NOMO-1 treated with DMSO at 0.1 percent for 48 hours (cell line): ENCODE measurements around the gene DNAJC21.

ENCODE experiments used
- DNase-seq: peaks from one replicate; lab custom pipeline; 2025; ENCODE audit not compliant: unreplicated experiment; lab: John Stamatoyannopoulos, UW

The DNAJC21 gene

DNA sequence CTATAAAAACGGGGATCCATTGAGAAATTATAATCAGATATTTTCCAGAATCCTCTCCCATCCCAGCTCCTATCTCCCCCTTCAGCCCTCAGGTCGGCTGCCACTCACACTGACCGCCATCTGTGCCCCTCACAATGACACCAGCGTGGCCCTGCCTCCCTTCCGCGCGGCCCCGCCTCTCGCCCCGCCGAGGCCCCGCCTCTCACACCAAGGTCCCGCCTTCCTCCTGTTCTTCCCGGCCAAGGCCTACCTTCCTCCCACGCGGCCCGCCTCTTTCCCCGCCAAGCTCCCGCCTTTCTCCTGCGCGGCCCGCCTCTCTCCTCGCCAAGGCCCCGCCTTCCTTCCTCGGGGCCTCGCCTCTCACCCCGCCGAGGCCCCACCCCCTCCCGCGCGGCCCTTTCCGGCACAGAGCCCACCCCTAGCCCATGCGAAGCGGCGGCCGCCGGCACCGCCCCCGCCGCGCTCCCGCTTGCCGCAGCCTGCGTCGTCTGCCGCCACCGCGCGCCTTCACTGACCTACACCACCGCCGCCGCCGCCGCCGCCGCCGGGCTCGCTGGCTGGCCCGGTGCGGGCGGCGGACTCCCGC, at the start of gene DNAJC21:
Gene DNAJC21, plus strand, starts transcription at position 426 of the 586 bp plus-strand sequence. CDS start 261 bp downstream, outside the sequence.
- DNase-seq: peak; percentile 100

DNA sequence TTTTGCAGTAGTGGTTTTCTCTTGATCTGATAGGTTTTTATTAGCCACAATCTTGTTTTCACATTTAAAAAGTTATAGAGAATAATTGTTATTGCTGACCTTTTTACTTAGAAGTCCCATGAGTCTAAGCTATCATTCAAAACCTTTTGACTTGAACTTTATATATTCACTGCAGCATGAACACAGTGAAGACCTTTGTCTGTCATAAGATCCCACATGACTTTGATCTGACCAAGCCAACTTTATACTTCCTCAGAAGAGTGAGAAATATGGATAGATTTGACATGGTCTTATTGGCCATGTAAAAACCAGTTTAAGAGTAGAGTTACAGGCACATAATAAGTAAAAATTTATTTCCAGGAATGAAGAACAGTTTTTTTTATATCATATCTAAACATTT, 48.1 kb upstream of the DNAJC21 start:
- DNase-seq: no peak

DNA sequence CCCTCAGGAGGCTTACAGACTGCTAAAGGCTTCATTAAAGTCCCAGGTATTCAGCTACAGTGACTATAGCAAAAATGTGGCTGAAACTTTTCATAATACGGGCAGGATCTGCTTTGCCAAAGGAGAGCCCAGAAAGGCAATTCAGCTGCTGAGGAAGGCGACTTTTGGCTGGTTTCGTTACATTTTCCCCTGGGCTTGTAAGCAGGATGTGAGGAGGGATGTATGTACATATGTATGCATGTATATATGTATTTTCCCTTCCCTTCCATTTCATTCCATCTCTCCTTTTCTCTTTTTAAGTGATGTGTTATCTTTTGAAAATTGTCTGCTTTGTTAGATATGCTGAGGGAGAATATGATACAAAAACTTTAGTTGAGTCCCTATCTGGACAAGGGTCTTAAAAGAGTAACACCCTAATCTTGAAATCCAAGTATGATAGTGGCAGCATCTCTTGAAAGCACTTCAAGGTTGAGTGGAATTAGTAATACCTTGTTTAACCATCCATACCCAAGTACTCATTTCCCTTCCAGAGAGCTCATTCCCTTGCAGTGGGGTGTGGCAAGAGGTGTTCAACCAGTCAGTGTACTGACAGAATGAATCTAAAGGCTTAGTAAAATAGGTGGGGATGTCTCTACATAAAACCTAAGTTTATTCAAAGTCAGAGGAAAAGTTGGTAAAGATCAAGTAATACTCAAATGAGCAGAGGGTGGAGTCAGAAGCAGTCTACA, 42.8 kb upstream of the DNAJC21 start:
- no peak for DNase-seq

DNA sequence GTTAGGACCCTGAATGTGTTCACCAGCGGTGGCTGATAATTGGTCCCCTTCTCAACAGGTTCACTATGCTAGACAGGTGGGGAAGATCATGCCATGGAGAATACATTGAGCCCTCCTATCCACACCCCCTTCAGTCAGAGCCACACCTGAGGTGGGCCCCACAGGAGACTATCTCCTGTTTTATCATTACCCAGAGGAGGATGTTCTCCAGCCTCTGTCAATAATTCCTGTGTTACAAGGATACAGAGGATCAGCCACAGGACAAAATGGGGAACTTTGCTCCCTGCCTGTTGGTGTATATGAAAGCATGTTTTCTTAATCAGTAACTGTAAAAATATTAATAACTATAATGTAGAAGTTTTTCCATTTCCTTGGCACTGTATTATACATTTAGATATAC, 40.0 kb upstream of the DNAJC21 start:
- DNase-seq: no peak

DNA sequence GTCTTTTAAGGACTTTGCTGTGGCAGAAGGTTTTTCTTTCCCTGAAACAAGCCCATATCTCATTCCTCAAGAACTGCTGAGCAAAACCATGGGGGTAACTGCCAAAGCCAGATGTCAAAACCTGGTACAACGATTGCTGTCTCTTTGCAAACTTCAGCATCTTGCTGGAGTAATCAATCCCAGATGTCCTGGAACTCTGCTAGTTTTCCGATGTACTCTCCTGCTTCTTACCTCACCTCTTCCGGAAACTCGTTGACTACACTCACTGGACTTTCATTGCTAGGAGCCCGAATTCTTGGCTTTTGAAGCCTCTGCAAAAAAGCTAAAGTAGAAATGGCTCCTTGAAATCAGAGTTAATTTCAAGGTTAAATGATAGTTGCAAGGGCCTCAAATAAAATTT, 37.4 kb upstream of the DNAJC21 start:
- no peak for DNase-seq

DNA sequence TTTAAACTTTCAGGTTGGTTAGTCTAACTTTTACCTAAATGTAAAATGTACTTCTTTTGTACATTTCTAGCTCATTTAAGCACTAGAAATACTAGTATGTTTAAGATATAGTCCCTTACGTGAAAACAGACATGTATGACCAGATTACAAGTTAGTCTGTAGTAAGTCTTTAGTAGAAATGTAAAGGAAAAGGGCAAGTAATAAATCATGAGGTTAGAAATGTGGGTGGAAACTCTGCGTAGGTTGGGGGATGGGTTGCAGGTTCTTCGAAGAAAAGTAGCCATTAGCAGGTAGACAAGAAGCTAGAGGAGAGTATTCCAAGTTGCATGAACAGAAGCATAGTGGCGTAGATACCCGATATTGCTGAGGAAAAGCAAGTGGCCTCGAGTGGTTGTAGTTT, 36.9 kb upstream of the DNAJC21 start:
- no peak for DNase-seq

DNA sequence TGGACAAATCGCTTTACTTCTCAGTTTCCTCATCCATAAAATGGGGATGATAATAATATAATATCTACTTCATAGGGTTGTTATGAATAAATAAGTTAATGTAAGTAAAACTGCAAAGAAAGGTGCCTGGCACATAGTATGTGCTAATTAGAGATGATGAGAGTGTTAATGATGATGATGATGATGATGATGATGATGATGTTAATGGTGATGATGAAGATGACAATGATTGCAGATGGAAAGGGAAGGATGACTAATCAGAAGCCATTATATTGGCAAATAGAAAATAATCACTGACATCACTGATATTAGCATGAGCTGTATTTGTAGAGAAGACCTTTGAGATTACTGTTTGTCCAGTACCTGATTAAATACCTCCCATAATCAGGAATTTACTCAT, 34.6 kb upstream of the DNAJC21 start:
- DNase-seq: no peak

DNA sequence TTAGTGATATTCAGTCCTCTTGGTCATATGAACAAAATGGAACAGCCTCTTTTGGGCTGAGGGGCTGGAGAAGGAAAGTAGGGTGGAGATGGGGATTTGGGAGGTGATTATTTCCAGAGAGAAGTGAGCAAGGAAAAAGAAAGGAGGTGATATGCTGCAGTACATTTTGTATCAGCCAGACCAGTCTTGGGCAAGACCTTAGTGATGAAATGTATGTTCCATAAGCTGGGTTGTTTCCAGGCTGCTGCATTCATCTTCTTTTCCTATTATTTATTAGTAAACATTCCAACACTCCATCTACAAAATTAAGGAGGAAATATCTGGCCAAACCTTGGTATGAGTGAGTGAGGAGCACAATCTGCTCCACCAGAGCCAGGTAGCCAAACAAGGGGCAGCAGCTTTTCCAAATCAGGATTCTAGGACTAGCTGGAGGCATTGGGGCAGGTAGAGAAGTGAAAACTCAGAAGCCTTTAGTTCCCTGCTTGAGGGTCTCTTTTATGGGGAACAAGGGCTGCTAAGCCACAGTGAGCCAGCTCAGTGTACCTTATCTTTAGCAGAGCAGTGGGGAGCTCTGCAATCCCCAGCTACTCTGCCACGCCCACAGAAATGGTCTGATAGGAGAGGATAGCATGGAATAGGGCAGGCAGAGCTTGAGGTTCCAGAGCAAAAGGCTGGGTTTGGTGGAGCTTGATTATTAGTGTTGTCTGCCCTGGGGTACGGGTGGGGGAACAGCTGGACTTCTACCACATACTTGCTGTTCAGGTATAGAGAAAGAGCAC, 33.5 kb upstream of the DNAJC21 start:
- DNase-seq: no peak

DNA sequence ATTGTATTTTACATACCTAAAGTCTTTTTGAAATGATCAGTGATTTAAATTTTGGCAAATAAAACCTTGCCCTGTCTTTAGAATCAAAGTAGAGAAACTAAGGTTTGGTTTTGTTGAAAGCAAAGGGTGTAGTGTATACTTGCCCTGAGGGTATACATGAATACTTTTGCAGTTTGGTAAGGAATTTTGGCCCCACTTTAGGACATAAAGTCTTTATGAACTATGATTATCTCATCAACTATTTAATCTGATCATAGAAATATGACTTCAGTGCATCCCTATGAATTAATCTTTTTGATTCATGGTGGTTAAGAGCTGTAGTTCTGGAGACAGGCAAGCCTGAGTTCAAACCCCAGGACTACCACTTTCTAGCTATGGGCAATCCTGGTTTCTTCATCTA, 31.7 kb upstream of the DNAJC21 start:
- no peak for DNase-seq

DNA sequence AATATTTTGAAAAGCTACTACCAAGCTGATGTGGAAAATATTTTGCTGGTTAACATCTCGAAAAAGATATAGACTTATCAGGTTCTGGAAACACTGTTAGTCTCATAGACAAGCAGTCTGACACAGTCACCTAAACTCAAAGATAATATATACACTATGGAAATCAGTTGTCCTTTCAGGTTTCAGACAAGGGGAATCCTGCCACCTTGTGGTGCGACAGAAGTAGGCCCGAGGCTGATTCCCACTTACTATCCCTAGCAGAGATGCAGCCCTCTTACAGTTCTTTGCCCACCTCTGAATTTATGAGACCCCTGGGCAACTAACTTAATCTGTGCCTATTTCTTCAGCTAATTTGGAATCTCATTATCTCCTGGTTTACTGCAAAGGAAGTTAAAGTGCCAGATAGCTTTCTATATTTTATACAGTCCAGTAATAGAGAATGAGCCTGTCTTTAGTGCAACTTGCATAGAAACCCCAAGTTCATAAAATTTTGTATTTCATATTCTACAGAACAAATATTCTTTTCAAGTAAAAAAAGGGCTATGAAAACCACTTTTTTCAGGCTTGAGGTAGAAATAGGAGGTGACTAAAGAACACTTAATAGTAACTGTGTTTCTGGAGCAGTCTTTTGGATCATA, 31.0 kb upstream of the DNAJC21 start:
- DNase-seq: peak; percentile 85

DNA sequence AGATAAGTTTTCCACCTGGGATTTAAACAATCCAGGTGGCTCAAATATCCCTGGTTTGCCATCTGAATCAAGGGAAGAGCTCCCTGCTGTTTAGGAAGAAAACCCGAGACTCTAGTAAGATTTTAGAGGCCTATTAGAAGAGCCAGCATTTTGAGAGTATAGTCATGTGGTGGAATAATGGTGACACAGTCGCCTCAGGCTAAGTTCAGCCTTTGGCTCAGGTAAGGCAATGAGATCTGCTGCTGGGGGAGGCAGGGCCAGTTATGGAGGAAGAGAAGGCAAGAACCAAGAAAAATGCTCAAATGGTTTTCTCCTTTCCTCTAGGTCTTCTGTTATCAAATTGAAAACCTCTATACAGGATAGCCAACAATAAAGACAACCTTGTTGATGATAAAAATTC, 30.3 kb upstream of the DNAJC21 start:
- no peak for DNase-seq

DNA sequence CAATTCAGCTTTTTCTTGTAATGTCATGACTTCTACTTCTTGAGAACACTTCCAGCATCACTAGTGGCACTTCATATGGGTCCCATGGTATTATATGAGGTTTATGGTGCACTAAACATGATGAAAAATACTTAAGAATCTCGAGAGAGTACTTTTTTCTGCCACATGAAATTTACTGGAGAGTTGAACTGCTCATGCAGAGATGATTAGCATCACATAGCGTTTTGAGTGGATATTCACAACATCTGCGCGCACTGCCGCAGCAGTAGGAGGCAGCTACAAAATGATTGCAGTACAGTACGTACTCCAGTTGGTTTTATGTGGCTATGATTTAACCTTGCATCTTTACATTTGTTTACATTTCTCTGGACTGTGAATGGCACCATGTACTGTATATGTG, 28.7 kb upstream of the DNAJC21 start:
- no peak for DNase-seq

DNA sequence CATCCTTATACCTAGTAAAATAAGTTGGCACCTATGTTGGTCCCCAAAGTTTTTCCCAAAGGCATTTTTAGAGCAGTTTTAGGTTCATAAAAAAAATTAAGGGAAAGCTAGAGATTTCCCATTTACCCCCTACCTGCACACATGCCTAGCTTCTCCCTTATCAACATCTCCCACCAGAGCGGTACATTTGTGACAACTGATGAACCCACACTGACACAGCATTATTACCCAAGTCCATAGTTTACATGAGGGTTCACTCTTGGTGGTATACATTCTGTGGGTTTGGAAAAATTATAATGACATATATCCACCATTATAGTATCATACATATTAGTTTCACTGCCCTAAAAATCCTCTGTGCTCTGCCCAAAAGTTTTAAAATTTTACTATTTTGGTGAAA, 26.1 kb upstream of the DNAJC21 start:
- DNase-seq: no peak

DNA sequence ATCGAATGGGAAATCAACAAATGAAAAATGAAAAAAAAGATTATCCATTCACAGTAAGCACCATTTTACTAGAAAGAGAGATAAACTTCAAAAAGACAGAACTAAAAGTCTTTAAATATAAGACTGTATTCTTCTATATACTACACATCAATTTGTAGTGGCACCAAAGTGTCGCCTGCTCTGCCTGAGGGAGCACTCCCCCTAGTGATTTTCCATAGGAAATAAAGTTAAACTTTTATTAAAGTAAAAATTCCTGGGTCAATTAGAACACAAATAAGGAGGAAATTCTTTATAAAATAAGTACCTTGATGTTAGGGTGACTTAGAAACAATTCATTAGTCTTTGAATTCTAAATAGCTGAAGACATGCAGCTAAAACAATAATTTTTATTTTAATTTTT, 23.8 kb upstream of the DNAJC21 start:
- no peak for DNase-seq

DNA sequence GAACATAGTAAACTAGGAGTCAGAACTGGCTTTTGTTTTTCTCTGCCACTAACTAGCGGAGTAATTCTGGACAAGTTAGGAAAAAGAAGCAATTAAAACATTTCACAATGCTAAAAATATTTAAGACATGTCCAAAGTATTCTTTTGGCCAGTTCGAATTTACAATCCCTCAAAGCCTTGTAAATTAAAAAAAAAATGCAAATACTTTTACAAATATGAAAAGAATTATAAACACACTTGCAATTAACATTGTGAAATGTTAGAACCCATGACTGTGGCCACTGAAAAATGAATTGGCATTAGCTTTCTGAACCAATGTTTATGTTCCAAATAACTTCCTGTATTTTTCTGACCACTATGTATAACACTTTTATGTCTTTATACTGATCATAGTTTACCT, 16.3 kb upstream of the DNAJC21 start:
- DNase-seq: peak; percentile 35

DNA sequence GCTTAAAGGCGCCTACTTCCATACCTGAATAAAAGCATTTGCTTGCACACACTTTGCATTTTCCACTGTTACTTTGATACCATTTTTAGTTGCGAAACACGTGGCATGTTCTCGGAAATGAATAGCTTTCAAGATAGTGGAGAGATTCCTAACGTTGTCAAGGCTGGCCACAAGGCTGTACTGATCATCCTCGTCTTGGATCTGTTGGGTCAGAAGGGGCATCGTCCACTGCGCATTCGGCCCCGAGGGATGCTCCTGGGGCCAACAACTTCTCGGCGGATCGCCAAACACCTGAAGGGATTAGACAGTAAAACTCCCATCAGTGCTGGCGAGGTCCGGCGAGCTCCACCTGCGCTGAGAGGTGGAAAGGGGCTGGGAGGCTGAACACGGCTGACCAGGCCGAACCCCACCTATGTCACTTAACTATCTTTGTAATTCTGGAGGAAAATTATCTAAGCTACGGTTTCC, 14.7 kb upstream of the DNAJC21 start:
- peak; percentile 42 for DNase-seq

DNA sequence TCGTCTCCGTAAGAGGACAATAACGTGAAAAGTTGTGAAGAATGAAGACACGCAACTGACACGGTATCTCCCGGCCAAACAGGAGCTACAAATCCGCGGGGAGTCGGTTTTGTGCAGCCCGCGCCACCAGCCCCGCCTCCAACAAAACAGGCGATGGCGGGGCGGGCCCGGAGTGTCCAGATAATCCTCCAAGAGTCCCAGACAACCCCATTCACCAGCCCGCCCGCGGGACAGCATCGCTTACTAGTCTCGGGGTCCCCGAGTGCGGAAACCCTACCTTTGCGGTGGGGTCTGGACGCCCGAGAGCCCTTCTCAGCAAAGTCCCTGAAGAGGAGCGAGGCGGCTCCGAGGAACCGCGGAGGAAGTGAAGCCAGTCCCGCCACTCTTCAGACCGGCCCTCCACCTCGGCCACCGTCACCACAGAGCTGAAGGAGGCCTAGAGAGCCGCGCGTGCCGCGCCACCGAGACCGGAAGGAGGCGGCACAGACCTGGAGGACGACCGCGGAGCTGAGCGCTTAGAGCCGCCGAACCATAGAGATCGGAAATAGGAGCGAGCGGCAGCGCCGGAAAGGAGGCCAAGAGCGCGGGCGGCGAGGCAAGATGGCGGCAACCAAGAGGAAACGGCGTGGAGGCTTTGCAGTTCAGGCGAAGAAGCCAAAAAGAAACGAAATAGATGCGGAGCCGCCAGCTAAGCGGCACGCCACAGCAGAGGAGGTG, 14.1 kb upstream of the DNAJC21 start, which contains the start of the genes BRIX1 and RAD1:
Gene BRIX1, plus strand, starts transcription at position 573 of the 717 bp plus-strand sequence. Its CDS starts 28 bp downstream, at position 601.
Gene RAD1, minus strand, starts transcription at position 366 of the 717 bp plus-strand sequence. CDS start 612 bp downstream, outside the sequence.
- peak; percentile 100 for DNase-seq

DNA sequence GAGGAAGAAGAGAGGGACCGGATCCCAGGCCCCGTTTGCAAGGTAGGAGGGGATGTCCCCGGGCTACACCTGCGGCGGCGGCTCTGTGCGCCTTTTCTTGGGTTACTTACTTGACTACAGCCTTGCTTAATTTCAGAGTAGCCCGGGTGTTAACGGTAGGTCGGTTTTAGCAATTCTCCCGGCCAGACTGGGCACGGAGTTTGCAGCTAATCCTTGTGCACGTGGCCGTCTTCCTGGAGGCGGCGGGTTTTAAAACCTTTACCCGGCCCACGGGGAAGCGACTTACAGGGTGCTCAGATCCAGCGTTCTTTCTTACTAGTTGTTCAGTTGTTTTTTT, 13.5 kb upstream of the DNAJC21 start:
- peak; percentile 35 for DNase-seq

DNA sequence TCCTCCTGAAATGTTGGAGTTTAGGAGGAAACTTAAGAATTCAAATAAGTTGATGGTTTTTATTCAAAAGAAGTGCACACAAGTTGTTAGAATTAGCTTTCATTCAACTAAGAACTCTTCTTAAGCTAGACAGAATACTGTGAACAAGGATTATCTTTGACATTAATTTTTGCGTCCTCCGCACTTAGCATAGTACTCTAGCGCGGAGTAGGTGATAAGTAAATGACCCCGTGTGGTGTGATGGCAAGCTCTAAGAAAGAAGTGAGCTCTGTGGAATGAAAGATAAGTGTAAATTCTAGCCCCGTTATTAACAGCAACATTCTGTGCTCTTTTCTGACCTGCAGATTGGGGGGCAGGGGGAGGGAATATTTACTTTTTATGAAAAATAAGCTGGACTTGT, 12.8 kb upstream of the DNAJC21 start:
- DNase-seq: no peak

DNA sequence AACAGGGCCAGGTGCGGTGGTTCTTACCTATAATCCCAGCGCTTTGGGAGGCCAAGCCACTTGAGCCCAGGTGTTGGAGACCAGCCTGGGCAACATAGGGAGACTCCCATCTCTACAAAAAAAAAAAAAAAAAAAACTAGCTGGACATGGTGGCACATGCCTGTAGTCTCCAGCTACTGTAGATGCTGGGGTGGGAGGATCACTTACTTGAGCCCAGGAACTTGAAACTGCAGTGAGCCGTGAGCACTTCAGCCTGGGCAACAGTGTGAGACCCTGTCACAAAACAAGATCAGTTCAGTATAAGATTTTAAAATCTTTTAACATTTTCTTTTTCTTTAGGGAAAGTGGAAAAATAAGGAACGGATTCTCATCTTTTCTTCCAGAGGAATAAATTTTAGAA, 11.3 kb upstream of the DNAJC21 start:
- no peak for DNase-seq

DNA sequence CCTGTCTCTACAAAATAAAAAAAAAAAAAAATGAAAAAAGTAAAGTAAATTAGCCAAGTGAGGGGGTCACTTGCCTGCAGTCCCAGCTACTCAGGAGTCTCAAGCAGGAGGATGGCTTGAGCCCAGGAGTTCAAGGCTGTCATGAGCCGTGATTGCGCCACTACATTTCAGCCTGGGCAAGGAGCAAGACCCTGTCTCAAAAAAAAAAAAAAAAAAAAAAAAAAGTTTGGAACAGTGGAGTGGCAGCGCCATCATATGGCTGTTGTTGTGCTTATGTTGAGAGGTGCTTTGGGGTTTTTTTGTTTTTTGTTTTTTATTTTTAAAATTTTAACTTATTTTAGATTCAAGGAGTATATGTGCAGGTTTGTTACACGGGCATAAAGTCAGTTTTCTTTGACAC, 10.3 kb upstream of the DNAJC21 start:
- no peak for DNase-seq
